Fibroblast of the conjunctiva (primary cell): ENCODE measurements around the gene HABP4.

ENCODE experiments used
- DNase-seq: peaks from one replicate; pipeline ENCODE4 v3.0.0-alpha.2; 2010; ENCODE audit warnings: low read depth

HABP4 gene

GRCh38 chr9:96476591-96476990, 26.6 kb downstream of the HABP4 start:
- no peak for DNase-seq

- no peak for DNase-seq
Measured at GRCh38 chr9:96478829-96479371, 28.9 kb downstream of the HABP4 start.

GRCh38 chr9:96480736-96481135, 30.8 kb downstream of the HABP4 start:
- DNase-seq: no peak

GRCh38 chr9:96482476-96482875, 32.5 kb downstream of the HABP4 start:
- no peak for DNase-seq

DNA sequence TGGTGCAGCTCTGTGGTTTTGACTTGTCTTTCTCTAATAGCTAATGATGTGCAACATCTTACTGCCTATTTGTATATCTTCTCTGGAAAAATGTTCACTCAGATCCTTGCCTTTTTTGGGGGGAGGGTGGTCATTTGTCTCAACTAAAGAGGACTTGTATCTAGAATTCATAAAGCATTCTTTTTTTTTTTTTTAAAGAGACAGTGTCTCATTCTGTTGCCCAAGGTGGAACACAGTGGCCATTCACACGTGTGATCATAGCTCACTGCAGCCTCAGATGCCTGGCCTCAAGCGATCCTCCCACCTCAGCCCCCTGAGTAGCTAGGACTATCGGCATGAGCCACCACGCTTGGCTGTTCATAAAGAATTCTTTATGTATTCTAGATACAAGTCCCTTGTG, 33.2 kb downstream of the HABP4 start:
- DNase-seq: no peak

DNA sequence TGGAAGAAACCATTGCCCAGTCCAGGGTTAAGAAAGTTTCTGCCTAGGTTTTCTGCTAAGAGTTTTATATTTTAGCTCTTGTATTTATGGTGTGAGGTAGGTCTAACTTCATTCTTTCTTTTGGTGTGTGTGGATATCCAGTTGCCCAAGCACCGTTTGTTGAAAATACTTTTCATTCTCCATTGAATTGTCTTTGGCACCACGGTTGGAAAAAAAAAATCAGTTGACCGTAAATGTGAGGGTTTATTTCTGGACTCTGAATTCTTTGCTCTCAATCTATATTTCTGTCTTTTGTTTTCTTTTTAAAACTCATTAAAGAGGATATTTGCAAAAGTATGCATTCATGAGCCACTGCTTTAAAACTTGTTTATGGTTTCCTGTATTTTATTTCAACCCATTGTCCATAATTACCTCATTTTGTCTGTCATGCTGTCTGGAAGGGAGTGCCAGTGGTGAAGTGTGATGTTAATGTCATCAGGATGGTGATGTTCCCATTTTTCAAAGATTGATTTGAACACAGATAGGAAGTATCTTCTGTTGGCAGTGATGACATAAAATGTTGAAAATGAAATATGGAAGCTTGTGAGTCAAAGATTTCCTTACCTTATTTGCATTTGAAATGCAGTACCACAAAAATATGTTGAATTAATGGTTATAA, 33.9 kb downstream of the HABP4 start:
- no peak for DNase-seq

DNA sequence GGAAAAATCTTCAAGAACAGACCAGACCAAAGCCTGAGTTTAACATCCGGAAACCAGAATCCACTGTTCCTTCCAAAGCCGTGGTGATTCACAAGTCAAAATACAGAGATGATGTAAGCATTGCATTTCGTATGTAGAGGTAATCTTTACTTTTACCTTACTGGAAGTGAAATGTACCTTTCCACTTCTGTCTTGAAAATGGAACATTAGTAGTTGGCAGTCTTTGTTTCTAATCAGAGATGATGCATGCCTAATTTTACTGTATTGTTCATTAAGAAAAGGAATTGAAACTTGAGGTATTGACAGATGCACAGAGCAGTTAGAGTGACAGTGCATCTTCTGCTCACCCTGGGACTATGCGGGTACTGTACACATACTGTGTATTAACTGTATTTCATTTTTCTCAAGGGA, 34.6 kb downstream of the HABP4 start:
- DNase-seq: no peak

DNA sequence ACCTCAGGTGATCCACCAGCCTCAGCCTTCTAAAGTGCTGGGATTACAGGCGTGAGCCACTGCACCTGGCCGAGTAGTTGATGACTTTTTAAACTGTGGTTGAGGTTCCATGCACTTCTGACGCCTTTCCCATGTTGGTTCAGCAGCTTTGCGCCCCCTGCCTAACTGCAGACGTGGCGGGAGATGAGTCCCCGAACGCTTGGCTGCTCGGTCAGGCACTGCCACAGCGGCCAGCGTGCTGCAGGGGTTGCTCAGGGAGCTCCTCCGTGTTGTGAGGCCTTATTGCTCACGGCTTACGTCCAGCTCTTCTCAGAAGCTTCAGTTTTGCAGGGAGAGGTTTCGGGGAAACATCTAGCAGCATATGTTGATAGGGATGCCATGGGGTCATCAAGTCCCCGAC, 35.3 kb downstream of the HABP4 start:
- DNase-seq: no peak

DNA sequence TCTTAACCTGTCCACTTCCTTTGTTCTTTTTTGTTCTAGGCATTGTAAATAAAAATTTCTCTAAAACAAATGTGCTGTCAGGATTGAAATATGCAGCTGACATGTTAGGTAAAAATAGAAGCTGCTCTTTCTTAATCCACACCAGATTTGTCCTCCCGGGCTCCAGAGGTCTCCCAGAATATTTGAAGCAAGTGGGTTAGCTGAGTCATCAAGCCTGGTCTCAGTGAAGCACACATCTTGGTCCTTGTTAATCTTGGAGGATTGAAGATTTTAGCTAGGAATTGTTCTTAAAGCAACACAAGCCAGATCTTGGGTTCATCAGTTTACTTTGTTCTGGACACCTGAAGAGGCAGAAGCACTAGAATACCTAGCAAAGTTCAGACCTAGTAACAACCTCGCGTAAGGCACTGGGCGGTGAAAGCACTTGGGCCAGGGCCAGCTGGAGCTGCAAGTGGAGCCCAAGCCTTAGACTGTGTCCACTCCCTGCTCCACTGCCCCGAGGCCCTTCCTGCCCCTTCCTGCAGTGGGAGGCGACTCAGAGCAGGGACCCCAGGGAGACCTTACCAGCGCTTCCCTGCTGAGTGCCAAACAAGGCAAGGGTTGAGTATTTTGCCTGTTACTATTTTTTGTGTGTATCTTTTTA, 36.5 kb downstream of the HABP4 start:
- peak; percentile 87 for DNase-seq

DNA sequence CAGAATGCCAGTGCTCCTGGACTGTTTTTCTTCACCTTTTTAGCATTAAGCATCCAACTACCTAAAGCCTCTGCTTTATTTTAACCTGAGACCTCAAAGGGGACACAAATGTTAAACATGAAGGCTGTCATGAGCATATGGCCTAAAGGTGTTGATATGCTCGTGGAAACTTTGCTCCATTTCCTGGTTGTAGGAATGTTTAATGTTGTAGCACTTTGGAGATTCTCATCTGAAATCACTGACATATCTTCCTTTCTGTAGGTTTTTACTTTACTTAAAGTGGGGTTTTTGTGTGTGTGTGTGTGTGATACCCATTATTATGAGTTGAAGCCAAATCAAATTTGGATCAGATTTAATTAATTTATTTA, 37.0 kb downstream of the HABP4 start:
- no peak for DNase-seq

GRCh38 chr9:96487949-96488348, 38.0 kb downstream of the HABP4 start:
- DNase-seq: no peak

GRCh38 chr9:96489482-96489979, 39.6 kb downstream of the HABP4 start:
- DNase-seq: no peak

GRCh38 chr9:96490534-96491078, 40.6 kb downstream of the HABP4 start:
- no peak for DNase-seq

- DNase-seq: no peak
Measured at GRCh38 chr9:96491079-96491879, 41.3 kb downstream of the HABP4 start.

- DNase-seq: no peak
Measured at GRCh38 chr9:96491880-96492525, 42.0 kb downstream of the HABP4 start.

GRCh38 chr9:96492993-96493531, 43.1 kb downstream of the HABP4 start:
- DNase-seq: no peak

- DNase-seq: no peak
Measured at GRCh38 chr9:96493757-96494156, 43.8 kb downstream of the HABP4 start.

DNA sequence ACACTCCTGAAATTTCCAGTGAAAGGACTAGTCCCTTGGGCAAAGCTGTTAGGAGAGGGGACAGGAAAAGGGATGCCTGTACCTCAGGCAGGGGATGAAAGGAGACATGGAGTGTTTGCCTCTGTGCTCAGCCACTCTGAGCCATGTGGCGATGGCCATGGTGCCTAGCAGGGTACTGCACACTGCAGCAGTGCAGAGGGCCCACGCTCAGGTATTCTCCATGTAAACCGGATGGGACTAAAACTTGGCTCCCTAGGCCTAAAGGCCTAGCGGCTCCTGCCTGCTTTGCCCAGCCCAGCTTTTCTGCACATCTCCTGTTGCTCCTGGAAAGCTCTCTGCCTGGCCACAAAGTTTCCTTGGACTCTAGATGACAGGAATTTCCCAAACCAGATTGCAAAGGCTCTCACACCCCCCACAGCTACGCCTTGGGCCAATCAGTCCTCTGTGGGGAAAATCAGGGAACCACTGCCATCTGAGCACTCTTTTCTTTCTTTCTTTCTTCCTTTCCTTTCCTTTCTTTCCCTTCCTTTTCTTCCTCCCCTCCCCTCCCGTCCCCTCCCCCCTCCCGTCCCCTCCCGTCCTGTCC, 44.3 kb downstream of the HABP4 start:
- DNase-seq: no peak

DNA sequence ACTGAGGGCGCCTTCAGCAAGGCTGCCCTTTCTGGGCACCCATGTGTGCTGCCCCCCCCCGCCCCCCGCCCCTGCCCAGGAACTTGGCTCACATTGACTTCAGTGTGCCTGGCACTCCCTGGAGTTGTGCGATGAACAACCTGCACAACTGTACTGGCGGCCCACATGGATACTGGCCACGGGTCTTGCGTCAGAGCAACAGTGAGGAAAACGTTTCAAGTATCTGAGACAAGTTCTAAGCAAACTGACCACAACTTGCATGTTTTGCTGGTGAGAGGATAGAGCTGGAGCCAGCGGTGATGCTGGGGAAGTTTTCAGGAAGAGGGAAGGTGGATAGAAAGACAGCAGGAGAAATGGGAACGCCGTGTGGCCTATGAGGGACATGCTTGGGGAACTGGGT, 45.4 kb downstream of the HABP4 start:
- DNase-seq: peak; percentile 63

DNA sequence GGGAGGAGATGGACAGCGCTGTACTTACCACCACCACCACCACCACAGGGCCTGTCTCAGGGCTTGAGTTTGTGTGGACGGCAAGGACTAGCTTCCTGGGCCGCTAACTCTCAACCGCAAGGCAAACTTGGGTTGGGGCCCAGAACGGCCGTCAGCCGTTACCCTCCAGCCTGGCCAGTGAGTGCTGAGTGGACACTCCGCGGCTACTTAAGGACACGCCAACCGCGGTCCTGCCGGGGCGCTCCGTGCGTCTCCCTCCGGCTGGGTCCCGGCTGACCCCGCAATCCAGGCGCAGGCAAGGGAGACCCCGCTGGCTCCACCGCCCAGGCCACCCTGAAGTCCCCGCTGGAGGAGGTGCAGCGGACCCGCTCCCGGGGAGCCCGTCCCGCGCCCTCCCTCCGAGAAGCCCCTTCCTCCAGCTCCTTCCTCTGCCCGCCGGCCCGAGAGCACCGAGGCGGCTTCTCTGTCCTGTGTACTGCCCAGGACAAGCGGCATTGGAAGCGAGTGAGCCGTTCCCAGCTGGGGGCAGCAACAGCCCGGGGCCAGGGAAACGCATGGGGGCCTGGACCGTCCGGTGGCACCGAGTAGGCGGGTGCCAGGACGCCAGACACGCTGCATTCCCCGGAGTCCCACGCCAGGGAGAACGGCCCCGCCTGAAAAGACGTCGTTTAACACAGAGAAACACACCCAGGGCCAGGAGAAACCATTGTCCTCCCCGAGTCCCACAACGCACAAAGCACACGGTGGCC, 46.6 kb downstream of the HABP4 start:
- DNase-seq: no peak

GRCh38 chr9:96497117-96497399, 47.1 kb downstream of the HABP4 start:
- DNase-seq: no peak
